ENCODE results near the gene ACSL3. TPM values are rescaled to one million over a fixed set of nuclear protein-coding genes. Genes with fewer than 3 reads are reported as not detected.

ACSL3 gene
- total and polyA plus RNA-seq, 3 donors from 2014 or later, result 66.7 to 96.6 (median 87.4) TPM

DNA sequence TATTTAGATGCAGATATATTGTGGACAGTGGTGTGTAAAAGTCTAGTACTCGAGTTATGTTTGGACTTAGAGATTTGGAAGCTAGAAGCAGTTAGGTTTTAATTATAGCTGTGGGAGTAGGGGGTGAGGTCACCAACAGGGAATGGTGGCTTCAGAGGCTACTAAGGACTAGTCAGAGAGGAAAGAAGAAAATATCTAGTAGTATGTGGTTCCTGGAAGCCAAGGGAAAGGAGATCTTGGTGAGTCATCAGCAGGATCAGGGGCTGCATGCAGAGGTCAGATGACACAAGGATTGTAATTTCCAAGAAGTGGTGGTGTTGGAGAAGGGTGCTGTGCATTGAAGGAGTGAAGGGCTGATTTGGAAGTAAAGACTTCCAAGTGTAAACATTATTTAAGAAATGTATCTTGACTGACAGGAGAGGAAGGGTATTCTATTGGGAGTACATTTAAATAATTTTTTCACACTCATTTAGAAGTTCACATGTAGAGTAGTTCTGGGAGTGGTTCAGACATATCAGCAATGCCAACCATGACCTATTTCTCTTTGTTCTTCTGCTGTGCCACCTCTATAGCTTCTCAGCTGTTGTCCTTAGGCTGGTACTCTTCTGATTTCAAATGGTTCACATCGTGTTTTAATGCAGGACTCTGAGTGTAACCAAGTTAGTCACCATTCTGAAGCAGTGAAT is 59.1 kb downstream of the ACSL3 start:
- intact Hi-C loops (cut with DNase I; ENCODE audit: low total_unique reads), result no loop called here
- no peak for DNase-seq
- no peaks in the 10 kb centered on the region for H3K36me3 ChIP-seq (ENCODE audit: low read depth, missing control alignments)

DNA sequence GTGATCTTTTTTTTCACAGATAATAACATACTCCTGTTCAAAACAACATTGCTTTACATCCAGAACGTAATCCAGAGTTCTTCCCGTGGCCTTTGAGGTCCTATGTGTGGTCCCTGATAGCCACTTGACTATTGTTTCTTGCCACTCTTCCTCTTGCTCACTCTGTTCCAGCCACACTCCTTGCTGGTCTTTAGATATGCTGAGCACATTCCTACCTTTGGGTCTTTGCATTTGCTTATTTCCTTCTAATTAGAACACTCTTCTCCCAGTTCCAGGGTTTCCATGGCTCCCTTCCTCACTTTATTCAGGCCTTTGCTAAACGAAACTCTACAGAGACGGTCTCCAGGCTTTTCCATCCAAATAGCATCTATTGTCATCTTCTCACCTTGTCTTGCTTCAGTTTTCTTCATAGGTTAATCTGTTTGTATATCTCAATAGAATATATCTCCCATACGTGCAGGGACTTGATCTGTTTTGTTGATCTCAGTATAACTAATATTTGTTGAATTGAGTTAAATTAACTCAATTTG is 59.9 kb downstream of the ACSL3 start:
- H3K36me3 ChIP-seq (ENCODE audit: low read depth, missing control alignments), result no peaks in the 10 kb centered on the region

More for the DNA sequence above, 59.1 kb downstream of the ACSL3 start:
- no peak overlapping the region for H3K4me3 ChIP-seq
- WGBS, 2 donors, result 80 to 85% methylated on average over 2 of the region's 2 CpGs
- TF ChIP-seq, protein P1, sequence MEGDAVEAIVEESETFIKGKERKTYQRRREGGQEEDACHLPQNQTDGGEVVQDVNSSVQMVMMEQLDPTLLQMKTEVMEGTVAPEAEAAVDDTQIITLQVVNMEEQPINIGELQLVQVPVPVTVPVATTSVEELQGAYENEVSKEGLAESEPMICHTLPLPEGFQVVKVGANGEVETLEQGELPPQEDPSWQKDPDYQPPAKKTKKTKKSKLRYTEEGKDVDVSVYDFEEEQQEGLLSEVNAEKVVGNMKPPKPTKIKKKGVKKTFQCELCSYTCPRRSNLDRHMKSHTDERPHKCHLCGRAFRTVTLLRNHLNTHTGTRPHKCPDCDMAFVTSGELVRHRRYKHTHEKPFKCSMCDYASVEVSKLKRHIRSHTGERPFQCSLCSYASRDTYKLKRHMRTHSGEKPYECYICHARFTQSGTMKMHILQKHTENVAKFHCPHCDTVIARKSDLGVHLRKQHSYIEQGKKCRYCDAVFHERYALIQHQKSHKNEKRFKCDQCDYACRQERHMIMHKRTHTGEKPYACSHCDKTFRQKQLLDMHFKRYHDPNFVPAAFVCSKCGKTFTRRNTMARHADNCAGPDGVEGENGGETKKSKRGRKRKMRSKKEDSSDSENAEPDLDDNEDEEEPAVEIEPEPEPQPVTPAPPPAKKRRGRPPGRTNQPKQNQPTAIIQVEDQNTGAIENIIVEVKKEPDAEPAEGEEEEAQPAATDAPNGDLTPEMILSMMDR (IDR thresholded peaks at IDR 0.05), result no peak
- TF ChIP-seq POLR2A (IDR thresholded peaks at IDR 0.05), result no peak
- H3K27ac ChIP-seq, result no peak overlapping the region
- H3K9me3 ChIP-seq, result no peaks in the 10 kb centered on the region
- H3K27me3 ChIP-seq, result no peaks in the 10 kb centered on the region
- H3K4me1 ChIP-seq, result peaks cover 3% of the 10 kb centered on the region

DNA sequence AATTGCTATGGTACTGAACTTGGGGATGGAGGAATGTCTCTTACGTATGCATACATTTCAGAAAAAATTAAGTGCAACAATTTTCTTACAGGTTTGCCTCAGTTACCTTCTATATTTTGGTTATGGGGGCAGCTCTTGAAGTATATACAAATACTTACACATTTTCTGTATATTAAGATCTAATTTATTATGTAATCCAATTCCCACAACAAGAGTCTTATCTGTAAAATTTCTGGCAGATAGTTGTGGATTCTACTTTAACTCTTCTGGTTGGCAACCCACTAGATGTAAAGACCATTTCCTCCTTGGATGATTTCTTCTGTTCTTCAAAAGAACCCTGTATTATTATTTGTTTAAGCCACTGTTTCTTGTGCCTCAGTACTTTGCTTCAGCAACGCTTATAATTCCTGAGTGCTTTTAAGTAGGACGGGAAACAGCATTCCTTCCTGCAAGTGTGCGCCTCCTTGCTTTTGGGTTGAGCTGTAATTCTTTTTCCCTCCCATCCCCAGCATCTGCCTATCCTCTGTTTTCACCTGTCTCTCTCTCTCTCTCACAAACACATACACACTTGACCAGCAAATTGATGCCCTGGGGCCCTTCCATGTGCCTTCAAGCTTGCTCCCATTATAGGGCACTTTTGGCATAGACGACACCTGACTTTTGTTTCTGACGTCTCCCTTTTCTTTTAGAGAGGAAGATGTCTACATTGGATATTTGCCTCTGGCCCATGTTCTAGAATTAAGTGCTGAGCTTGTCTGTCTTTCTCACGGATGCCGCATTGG is 61.4 kb downstream of the ACSL3 start:
- DNase-seq, result no peak
- TF ChIP-seq POLR2A (IDR thresholded peaks at IDR 0.05), result no peak
- TF ChIP-seq, protein P1 (IDR thresholded peaks at IDR 0.05), result no peak
- Histone ChIP-seq H3K27ac (no peak overlapping the region), H3K4me1 (peaks cover under 1% of the 10 kb centered on the region), H3K9me3 (no peaks in the 10 kb centered on the region), H3K36me3 (ENCODE audit: low read depth, missing control alignments) (no peaks in the 10 kb centered on the region), H3K4me3 (no peak overlapping the region), H3K27me3 (no peaks in the 10 kb centered on the region)
- 94 to 95% methylated on average over 8 of the region's 8 CpGs for WGBS, 2 donors
- intact Hi-C loops (cut with DNase I; ENCODE audit: low total_unique reads), result no loop called here

More for the DNA sequence above, 59.9 kb downstream of the ACSL3 start:
- no peaks in the 10 kb centered on the region for H3K9me3 ChIP-seq
- H3K4me3 ChIP-seq, result no peak overlapping the region
- peaks cover 3% of the 10 kb centered on the region for H3K4me1 ChIP-seq
- no peak overlapping the region for H3K27ac ChIP-seq
- intact Hi-C loops (cut with DNase I; ENCODE audit: low total_unique reads), result no loop called here
- no peaks in the 10 kb centered on the region for H3K27me3 ChIP-seq
- DNase-seq, result no peak
- WGBS, 2 donors, result 84 to 93% methylated on average over 5 of the region's 5 CpGs
- TF ChIP-seq, protein P1 (IDR thresholded peaks at IDR 0.05), result no peak
- no peak for TF ChIP-seq POLR2A (IDR thresholded peaks at IDR 0.05)

DNA sequence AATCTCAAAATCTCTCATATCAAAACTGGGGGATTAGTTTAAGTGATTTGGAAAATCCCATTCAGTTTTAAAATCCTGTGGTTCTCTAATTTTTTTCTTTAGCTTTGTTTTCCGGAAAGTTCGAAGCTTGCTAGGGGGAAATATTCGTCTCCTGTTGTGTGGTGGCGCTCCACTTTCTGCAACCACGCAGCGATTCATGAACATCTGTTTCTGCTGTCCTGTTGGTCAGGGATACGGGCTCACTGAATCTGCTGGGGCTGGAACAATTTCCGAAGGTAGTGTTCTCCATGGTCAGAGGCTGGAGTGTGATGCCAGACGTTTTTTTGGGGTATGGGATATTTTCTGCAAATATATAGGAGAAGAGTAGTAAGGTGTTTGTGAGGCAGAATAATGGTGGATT is 66.1 kb downstream of the ACSL3 start:
- no peak for DNase-seq
- Histone ChIP-seq H3K36me3 (ENCODE audit: low read depth, missing control alignments) (no peaks in the 10 kb centered on the region), H3K27me3 (no peaks in the 10 kb centered on the region), H3K9me3 (no peaks in the 10 kb centered on the region), H3K4me3 (no peak overlapping the region), H3K4me1 (no peaks in the 10 kb centered on the region), H3K27ac (no peak overlapping the region)
- no peak for TF ChIP-seq POLR2A (IDR thresholded peaks at IDR 0.05)
- TF ChIP-seq, protein P1 (IDR thresholded peaks at IDR 0.05), result no peak
- WGBS, 2 donors, result 92 to 95% methylated on average over 9 of the region's 9 CpGs
- intact Hi-C loops (cut with DNase I; ENCODE audit: low total_unique reads), result no loop called here

Measured in testis (tissue), 3 donors.